Frontal cortex (tissue), 4 donors: Measurements from ENCODE around the gene MEFV. TPM values are rescaled to one million over a fixed set of nuclear protein-coding genes. Genes with fewer than 3 reads are reported as not detected.
A peak's percentile ranks its signal among the peaks of the same experiment; 100 is the strongest.
"Not testable (repeated sequence)": the region's sequence is repeated elsewhere in the genome, so short reads cannot be mapped to it uniquely, and the experiment has no call there.

Experiments used
- DNase-seq, 2 donors: peaks; one replicate each; pipeline ENCODE4 v3.0.0; 2012; ENCODE audit warnings: low spot score in 2 of 2
- FAIRE-seq: peaks from 2 replicates; lab custom pipeline; 2012; peaks lifted over from hg19 to GRCh38; lab: Jason Lieb, UNC
- total RNA-seq: library from RNA; depleted of rRNA; stranded (reverse); fragments of >200 nt; gene quantifications from one replicate; pipeline ENCODE4 v1.2.3, GENCODE V29; 2014
- donor health status: control.
- donor health status: control.
- donor health status: control.

The MEFV gene
- total RNA-seq, 1 donor from 2014 or later = under 0.01 TPM

DNA sequence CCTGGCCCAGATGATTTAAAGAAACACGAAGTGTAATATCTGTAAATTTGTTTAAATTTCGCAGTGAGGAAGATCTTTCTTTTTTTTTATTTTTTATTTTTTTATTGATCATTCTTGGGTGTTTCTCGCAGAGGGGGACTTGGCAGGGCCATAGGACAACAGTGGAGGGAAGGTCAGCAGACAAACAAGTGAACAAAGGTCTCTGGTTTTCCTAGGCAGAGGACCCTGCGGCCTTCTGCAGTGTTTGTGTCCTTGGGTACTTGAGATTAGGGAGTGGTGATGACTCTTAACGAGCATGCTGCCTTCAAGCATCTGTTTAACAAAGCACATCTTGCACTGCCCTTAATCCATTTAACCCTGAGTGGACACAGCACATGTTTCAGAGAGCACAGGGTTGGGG, 14.3 kb upstream of the MEFV start:
- not testable (repeated sequence) for FAIRE-seq, DNase-seq

DNA sequence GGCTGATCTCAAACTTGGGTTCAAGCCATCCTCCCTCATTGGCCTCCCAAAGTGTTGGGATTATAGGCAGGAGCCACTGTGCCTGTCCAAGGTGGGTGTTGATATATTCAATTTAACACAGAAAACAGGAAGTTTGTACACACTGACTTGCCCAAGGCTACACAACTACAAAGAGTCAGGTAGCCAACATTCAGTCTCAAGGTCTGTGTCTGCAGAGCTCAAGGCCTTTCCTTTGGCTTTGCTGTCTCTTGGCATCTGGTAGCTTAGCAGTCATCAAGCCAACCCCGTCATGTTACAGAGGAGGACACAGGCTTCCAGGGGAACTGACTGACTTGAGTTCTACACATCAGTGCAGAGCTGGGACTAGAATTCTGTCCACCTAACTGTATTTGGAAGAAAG, 11.9 kb upstream of the MEFV start:
- no peak for FAIRE-seq
- DNase-seq = no peak

DNA sequence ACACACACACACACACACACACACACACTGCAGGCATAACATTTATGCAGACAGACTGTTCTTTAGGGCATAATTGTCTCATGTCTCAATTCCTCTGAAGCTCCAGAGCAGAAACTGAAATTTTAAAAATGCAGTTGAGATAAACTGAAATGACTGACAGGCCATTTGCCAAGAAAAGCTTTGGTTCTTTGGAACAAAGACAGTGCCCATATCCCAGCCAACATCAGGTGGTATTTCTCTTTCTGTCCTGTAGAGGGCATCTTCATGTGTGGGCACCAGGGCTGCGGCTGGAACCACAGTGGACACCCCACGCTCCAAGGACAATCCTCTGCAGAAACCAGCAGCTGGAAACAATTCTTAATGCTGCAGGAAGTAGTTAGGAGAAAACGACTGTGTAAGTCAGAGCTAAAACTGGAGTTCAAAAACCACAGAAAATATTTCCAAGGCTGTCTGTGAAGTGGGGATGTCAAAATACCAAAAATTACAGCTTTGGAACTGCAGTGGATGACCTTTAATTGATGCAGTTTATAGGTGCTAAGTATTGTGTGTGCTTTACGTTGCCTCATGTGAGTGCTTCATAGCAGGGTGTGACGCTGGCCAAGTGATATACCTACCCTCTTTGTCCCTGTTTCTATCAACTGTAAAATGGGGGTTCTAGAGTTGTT, 10.6 kb upstream of the MEFV start:
- no peak for FAIRE-seq

DNA sequence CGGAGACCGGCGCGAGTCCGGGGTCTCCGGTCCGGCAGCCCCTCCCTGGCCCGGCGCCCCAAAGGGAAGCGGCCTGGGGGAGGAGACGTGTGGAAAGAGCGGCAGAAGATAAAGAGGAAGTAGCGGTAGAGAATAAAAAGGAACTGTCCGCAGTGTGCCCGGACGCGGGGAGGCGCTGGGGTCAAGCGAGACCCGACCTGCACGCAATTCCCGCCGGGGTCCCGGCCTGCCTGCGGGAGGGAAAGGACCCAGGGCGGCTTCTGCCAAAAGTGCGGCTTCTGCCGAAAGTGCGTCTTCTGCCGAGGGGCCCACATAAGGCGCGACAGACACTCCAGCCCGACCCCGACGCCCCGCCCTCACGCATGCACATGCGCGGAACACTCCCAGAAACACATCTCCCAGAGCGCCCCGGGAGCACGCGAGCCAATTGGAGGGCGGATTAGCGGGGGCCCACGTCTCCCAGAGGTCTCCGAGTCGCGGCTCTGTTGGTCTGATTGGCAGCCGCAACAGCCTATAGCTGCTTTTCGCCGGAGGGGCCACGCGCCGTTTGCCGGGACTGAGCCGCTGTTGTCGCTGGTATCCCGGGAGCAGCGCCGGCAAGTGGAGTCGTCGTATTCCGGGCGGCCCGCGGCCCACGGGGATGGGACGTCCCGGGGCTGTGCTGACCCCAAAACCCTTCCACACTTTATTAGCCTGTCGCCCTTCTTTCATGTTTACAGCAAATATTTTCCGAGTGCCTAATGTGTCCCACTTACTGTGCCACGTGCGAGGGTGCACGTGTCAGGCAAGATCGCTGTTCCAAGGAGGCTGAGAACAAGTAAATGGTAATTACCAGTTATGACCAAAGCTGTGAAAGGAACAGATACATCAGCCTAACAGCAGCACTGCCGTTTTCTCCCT, 8.0 kb upstream of the MEFV start:
- no peak for FAIRE-seq

More for the DNA sequence above, 10.6 kb upstream of the MEFV start:
- DNase-seq = no peak

DNA sequence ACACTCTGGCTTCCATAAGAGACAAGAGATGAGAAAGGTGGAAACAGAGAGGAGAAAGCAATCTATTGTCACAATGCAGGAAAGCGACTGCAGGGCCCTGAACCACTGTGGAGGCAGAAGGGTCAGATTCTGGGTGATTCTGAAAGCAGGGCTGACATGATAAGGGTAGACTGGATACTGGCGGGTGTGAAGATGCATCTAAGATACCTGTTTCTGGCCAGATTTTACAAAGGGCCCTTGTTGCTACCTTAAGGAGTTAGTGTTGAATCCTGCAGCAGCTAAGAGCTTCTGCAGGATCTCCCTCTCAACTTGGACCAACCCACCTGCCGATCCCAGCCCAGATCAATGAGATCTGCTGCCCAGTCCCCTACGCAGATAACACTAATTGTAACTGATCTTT, 6.1 kb upstream of the MEFV start:
- DNase-seq = no peak
- no peak for FAIRE-seq

More for the DNA sequence above, 8.0 kb upstream of the MEFV start:
- DNase-seq = peak; percentile 95 to 96

DNA sequence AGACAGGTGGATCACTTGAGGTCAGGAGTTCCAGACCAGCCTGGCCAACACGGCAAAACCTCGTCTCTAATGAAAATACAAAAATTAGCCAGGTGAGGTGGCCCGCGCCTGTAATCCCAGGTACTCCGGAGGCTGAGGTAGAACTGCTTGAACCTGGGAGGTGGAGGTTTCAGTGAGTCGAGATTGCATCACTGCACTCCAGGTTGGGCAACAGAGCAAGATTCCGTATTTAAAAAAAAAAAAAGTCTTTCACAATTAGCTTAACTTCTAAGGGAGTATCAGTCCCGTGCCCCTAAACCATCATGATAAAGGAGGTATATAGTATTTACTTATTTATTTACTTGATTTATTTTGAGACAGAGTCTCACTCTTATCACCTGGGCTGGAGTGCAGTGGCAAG, 3.4 kb upstream of the MEFV start:
- DNase-seq = no peak
- FAIRE-seq = no peak

DNA sequence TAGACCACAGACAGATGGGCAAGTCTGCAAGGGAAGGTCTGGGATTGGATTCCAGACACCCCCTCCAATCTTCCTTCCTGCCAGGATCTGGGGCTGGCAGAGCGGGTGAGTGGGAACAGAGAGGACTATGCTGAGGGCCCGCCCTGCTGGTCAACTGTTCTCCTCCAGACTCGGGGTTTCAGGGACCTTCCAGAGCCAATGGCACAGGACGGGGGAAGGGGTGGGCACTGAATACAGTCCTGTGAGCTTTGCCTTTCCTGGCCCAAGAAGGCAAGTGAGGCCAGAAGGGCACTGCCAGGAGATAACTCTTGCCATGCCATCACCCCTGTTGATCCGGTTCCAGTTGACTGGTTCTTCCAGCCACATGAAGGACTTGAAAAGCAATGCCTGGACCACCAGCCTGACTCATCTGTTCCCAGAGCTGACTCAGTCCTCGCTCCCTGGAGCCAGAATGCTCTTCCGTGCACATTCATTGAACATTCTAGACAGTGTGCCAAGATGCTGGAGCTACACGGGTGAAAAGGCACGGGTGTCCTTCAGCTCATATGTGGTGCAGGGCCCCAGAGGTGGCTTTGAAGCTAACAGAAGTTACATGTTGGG, 533 bp upstream of the MEFV start:
- FAIRE-seq (no peak), DNase-seq (no peak)

DNA sequence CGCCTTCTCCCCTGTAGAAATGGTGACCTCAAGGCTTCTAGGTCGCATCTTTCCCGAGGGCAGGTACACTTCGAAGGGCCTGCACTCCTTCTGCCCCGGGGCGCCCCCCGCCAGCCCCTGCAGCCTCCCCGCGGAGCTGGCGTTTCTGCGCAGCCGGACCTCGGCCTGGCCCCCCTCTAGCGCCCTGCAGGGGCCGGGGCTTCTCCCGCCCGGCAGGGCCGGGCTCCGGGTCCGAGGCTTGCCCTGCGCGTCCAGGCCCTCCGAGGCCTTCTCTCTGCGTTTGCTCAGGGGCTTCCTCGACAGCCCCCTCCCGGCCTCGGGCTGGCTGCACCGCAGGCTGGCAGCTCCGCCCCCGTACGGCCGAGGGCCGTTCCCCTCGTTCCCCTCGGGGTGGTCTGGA, 2.1 kb downstream of the MEFV start:
- no peak for FAIRE-seq
- DNase-seq = no peak

DNA sequence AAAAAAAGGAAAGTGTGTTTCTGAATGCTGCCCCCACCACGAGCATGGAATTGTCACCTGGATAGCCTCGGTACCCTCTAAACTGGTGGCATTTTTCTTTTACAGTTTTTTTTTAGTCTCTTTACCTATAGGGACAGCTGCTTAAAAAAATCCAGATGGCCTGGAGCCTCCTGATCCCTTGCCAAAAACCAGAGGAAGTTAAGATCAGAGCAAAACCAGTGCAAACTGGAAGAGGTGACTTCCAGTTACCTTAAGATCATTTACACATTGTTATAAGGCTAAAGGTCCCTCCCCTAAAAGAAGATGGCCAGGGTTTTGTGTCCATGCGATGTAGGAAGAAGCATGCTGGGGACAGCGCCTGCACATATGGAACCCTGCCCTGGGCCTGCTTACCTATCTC, 3.5 kb downstream of the MEFV start:
- FAIRE-seq (no peak), DNase-seq (no peak)

DNA sequence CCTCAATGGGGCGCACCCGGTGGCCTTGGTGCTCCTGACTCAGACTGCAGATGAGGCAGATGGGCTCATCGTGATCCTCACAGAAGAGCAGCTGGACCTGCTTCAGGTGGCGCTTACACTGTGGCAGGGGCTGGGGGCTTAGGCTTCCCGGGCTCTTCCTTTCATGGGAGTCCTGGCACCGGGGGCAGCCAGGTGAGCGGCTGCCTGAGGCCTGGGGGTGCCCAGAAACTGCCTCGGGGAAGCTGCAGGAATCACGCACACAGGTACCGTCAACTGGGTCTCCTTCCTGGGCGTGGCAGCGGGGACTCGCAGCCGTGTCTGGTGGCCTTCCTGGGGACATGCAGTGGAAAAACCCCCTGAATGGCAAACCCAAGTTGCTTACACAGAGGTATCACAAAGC, 7.0 kb downstream of the MEFV start:
- FAIRE-seq = no peak
- no peak for DNase-seq

DNA sequence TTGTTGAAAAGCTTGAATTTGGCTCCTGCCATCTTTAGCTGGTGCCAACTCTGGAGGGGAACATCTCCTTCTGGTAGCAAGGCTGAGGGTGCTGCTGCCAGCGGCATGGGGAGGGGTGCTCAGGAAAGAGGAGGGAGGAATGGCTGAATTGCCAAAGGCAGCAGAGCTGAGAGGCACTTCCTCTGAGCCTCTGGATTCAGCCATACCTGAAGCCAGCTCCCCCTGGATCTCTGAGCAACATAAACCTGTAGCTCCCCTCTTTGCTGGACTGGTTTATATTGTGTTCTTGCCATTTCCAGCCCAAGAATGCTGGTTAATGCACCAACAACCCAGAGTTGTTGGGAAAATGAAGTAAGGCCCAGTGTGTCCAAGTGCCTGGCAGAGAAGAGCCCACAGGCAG, 7.4 kb downstream of the MEFV start:
- DNase-seq (no peak), FAIRE-seq (no peak)

DNA sequence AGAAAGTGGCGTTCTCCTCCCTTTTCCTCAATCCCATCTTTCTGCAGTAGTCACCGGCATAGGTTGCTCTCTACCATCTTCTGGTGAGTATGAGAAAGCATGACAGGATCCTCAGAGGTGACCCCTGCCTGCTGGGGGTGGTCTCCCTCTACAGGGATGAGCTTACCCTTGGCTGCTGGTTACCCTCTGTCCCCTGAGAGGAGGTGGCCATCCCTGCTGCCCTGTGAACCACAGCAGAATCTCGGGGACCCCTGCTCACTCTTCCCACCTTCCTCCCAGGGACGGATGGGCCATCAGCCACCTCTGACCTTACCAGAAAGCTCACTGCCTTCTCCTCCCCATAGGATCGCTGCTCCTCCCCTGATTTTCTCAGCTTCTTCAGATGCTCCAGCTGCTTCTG, 7.8 kb downstream of the MEFV start:
- FAIRE-seq (no peak), DNase-seq (no peak)

DNA sequence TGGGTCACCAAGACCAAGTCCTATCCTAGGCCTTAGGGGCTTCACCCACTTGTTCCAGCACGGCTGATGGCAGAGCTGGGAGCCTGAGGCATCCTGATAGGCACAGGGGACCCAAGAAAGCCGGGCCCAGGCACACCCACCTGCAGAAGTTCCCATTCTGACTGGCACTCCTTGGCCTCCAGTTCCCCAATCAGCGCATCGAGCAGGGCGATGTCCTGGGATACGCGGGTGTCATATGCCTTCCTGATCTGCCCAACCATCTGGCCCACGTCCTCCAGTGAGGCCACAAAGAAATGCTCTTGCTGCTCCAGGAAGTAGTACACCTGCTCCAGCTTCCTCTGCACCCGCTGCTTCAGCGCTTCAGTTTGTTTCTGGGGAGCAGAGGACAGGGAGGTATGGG, 9.6 kb downstream of the MEFV start:
- FAIRE-seq = no peak
- no peak for DNase-seq

DNA sequence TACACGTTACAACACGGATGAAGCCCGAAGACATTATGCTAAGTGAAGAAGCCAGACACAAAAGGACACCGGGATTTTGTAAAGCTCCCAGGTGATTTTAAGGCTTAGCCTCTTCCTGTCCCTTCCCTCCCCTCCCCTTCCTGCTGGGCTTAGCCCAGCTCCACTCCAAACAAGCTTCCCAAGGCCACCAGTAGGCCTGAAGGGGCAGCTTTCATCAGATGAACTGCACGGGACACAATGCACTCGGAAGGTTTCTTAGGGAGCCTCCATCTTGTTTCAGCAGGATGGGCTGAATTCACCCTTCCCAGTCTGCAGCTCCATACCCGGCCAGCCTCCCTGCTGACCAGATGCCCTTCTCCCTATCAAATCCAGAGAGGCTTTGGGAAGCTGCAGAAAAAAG, 10.4 kb downstream of the MEFV start:
- DNase-seq = no peak

DNA sequence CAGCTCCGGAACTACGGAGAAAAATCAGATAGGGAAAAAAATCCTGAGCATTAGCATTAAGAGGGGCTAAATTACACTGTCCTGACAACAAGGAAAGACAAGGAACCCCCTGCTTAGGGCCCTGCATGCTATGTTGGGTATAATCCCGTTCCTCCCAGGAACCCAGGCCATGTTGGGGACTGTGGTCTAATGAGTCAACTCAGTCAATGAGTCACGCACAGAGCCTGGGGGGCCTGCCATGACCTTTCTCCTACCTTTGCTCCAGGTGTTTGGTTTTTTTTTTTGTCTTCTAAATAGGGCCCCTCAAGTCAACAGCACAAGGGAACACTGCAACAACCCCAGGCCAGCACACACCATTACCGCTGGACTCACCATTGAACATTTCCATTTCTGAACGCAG, 12.6 kb downstream of the MEFV start:
- DNase-seq (no peak), FAIRE-seq (no peak)

More for the DNA sequence above, 10.4 kb downstream of the MEFV start:
- no peak for FAIRE-seq

DNA sequence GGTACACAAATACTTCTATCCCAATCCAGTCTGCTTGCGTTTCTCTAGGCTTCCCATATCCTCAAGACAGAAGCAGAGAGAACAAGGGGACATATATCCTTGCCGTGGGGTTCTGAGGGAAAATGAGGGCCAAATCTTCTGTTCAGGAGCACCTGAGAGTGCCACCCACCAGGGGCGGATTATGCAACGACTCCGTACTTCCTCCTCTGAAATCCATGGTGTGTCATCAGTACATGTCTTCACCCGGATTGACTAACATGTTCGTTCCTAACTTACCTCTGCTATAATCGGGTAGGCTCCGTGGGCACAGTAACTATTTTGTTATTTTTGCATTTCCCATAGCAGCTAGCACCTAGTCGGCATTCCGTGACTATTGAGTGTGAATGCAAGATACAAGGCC, 13.7 kb downstream of the MEFV start:
- FAIRE-seq (no peak), DNase-seq (no peak)

DNA sequence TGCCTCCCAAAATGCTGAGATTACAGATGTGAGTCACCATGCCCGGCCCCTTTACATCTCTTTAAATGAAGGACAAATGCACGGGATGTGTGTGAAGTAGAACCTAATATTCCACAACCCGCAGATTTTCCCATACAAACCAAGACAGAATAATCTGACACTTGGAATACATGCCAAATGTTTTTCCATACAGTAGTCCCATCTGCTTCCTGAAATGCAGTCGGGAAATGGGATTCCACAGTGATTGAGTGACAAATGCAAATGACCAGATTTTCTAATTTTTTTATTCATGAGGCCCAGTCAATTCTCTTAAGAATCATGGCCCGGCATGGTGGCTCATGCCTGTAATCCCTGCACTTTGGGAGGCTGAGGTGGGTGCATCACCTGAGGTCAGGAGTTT, 14.7 kb downstream of the MEFV start:
- DNase-seq (no peak), FAIRE-seq (no peak)

DNA sequence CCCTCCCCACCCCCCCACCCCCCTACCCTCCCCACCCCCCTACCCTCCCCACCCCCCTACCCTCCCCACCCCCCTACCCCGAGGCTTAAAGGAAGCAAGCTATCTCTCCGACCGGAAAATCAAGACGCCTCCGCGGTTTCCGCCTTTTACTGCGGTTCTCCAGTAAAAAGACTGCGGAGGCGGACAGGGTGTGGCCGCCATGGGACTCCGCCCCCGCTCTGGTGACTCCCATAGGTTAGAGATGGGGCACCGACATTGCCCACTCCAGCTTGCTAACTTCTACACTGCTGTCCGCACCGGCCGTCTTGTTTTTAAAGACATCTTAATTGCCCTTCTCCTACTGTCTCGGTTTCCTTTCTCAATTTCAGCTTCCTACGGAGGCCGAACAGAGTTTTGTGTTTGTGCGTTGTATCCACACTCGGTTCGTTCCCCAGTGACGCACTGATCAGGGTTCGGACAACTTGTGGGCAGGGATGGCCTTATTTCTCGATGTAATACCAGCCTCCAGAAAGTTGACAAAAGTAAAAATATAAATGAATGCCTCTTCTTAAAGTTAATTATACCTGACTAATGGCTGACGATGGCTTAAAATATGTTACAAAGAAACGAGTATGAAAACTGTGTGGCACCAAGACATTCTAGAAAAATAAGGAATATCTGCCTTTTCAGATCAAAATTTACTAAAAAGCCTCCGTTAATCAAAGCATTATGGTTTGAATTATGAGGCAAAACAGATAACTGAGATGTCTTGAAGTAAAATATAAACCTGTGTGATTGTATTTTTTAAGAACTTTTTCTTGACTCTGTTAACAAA, 20.4 kb downstream of the MEFV start:
- FAIRE-seq (no peak), DNase-seq (no peak)

DNA sequence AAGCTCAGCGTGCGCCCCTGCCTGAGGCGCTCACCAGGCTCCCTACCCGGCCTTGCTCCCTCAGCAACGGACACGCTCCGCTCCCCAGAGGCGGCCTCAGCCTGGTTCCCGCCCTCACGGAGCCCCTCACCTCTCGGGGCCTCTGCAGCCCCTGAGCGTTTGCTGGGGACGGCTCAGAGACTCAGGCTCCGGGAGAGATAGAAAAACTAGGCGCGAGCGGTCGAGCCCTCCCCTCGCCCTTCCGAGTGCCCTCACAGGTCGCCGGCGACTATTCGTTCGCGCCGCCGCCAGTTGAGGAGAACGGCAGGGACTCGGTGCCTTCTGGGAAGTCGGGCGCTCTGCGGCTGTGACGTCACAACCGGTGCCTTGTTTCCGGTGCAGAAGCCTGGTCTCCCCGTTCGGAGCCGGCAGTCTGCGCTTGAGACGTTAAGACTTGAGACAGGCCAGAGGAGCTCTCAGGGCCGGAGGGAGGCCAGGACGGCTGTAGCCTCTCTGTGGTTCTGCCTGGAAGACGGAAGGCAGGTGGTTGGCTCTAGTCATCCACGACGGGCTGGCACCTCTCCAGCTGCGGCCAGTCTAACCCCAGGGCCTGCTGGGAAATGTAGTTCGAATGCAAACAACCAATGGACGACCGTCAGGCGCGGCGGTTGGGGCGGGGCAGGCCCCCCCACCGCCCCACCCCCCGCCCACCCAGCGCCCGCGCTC, 21.4 kb downstream of the MEFV start, which contains the start of gene ZNF200:
TSS of gene ZNF200 (minus strand) at position 302 of the 705 bp plus-strand sequence. CDS start 1,403 bp downstream, outside the sequence.
- FAIRE-seq (no peak), DNase-seq (peak; percentile 95)

DNA sequence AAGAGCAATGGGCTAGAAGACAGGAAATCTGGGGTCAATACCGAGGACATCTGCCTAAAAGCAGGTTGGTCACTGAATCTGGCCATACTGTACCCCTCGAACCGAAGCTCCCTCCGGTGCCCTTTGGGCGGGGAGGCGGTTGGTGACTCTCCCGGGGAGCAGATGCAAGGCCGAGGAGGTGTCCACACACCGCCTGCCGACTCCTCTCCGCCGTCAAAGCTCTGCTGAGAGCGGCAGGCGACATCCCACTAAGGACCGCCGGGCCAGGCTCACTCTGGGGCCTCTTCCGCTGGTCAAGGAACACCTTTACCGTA, 21.9 kb downstream of the MEFV start:
- FAIRE-seq (no peak), DNase-seq (no peak)
